H1 (cell line): Measurements from ENCODE around the gene PFKP. TPM values are rescaled to one million over a fixed set of nuclear protein-coding genes. Genes with fewer than 3 reads are reported as not detected.

Source experiments
- CTCF ChIA-PET: fragments of 300-600 bp; sonication (Branson Sonifier 250); formaldehyde crosslinking; loops from one replicate; lab custom pipeline; 2021; ENCODE audit not compliant: partially characterized antibody; lab: Charles Lee
- POLR2A ChIA-PET: fragments of 300-600 bp; sonication (Branson Sonifier 250); formaldehyde crosslinking; loops from one replicate; lab custom pipeline; 2021; ENCODE audit warnings: inconsistent platforms; ENCODE audit not compliant: partially characterized antibody; lab: Charles Lee
- DNase-seq, 2 experiments: peaks; one replicate each; pipeline versions ENCODE4 v3.0.0 to v3.0.0-alpha.2; 2010 to 2022; ENCODE audit warnings: low spot score in 2 of 2, low read depth in 1 of 2, mixed read lengths in 1 of 2
- FAIRE-seq: peaks from 2 replicates; lab custom pipeline; 2011; peaks lifted over from hg19 to GRCh38; lab: Jason Lieb, UNC
- H2AFZ ChIP-seq: 2 replicates; pipeline ENCODE4 v1.8.1; 2012; ENCODE audit warnings: low read length, inconsistent platforms
- H2AK5ac ChIP-seq: 2 replicates; pipeline ENCODE4 v1.6.1; 2013; ENCODE audit warnings: low read depth, low read length
- H2BK120ac ChIP-seq: replicated peaks from 2 replicates; pipeline ENCODE3; 2013; ENCODE audit warnings: low read depth, low read length, inconsistent platforms
- H2BK12ac ChIP-seq: 2 replicates; pipeline ENCODE4 v1.6.1; 2013; ENCODE audit warnings: low read depth, low read length
- H2BK15ac ChIP-seq: 2 replicates; pipeline ENCODE4 v1.6.1; 2013; ENCODE audit warnings: low read length
- H2BK20ac ChIP-seq: 2 replicates; pipeline ENCODE4 v1.6.1; 2013; ENCODE audit warnings: low read length
- H2BK5ac ChIP-seq: 2 replicates; pipeline ENCODE4 v1.6.1; 2013; ENCODE audit warnings: low read depth, low read length
- H3K14ac ChIP-seq: 2 replicates; pipeline ENCODE4 v1.6.1; 2013; ENCODE audit warnings: inconsistent platforms; ENCODE audit not compliant: insufficient read length
- H3K18ac ChIP-seq: 2 replicates; pipeline ENCODE4 v1.6.1; 2013; ENCODE audit warnings: low read length; ENCODE audit errors: extremely low read depth
- H3K23ac ChIP-seq: 2 replicates; pipeline ENCODE4 v1.6.1; 2013; ENCODE audit warnings: inconsistent platforms; ENCODE audit not compliant: insufficient read length
- H3K23me2 ChIP-seq: 2 replicates; pipeline ENCODE4 v1.6.1; 2013; ENCODE audit warnings: low read depth, low read length
- H3K27ac ChIP-seq: 2 replicates; pipeline ENCODE4 v1.6.1; 2011; ENCODE audit warnings: low read depth, low read length, inconsistent platforms
- H3K27me3 ChIP-seq, 4 experiments: replicated peaks in 1 of 4; 1 replicate in 1 of 4; 2 replicates in 3 of 4; pipeline versions ENCODE4 v1.6.1 to v1.8.1; 2011 to 2013; ENCODE audit warnings: low read length in 3 of 4, mild to moderate bottlenecking in 3 of 4, inconsistent platforms in 2 of 4, mixed read lengths in 2 of 4, moderate library complexity in 1 of 4; ENCODE audit not compliant: control insufficient read depth in 3 of 4, insufficient read depth in 3 of 4; ENCODE audit errors: extremely low read depth in 1 of 4
- H3K36me3 ChIP-seq, 4 experiments: 2 replicates each; pipeline versions ENCODE4 v1.6.1 to v1.8.1; 2011 to 2013; ENCODE audit warnings: mild to moderate bottlenecking in 4 of 4, low read length in 3 of 4, moderate library complexity in 2 of 4, control low read depth in 1 of 4, inconsistent platforms in 1 of 4; ENCODE audit not compliant: insufficient read depth in 4 of 4, control insufficient read depth in 2 of 4
- H3K4ac ChIP-seq: replicated peaks from 2 replicates; pipeline ENCODE3; 2013; ENCODE audit warnings: low read length, low read depth, mixed read lengths, inconsistent platforms; ENCODE audit not compliant: insufficient read length
- H3K4me1 ChIP-seq, 4 experiments: replicated peaks in 1 of 4; 1 replicate in 1 of 4; 2 replicates in 3 of 4; pipeline versions ENCODE4 v1.6.1 to v1.8.1; 2011 to 2013; ENCODE audit warnings: low read length in 3 of 4, inconsistent platforms in 2 of 4, mixed read lengths in 1 of 4; ENCODE audit not compliant: insufficient read depth in 4 of 4, control insufficient read depth in 3 of 4
- H3K4me2 ChIP-seq, 2 experiments: 2 replicates each; pipeline versions ENCODE4 v1.6.1 to v1.8.1; 2011 to 2013; ENCODE audit warnings: low read depth in 2 of 2, low read length in 2 of 2, control low read depth in 1 of 2, inconsistent platforms in 1 of 2, mild to moderate bottlenecking in 1 of 2; ENCODE audit not compliant: insufficient read depth in 1 of 2
- H3K4me3 ChIP-seq, 4 experiments: fragments of 200-600, 300-600 bp in 1 of 4; sonication (generic), shearing (Covaris generic), sonication (Bioruptor Twin) in 1 of 4; 2 replicates each; pipeline versions ENCODE4 v1.5.1 to v1.8.1; 2011 to 2016; ENCODE audit warnings: low read length in 4 of 4, low read depth in 3 of 4, control low read depth in 2 of 4, inconsistent platforms in 2 of 4, mild to moderate bottlenecking in 2 of 4, mixed read lengths in 1 of 4, moderate library complexity in 1 of 4; ENCODE audit not compliant: insufficient read depth in 2 of 4; ENCODE audit errors: extremely low read depth in 1 of 4
- H3K56ac ChIP-seq: replicated peaks from 2 replicates; pipeline ENCODE3; 2013; ENCODE audit warnings: low read depth, mild to moderate bottlenecking, mixed read lengths, low read length, inconsistent platforms; ENCODE audit not compliant: insufficient read length
- H3K79me1 ChIP-seq: 2 replicates; pipeline ENCODE4 v1.6.1; 2013; ENCODE audit warnings: low read depth, low read length, control low read depth
- H3K79me2 ChIP-seq, 2 experiments: 2 replicates each; pipeline versions ENCODE4 v1.6.1 to v1.8.1; 2012 to 2013; ENCODE audit warnings: low read length in 2 of 2, mild to moderate bottlenecking in 2 of 2, inconsistent platforms in 1 of 2; ENCODE audit not compliant: insufficient read depth in 2 of 2, control insufficient read depth in 1 of 2
- H3K9ac ChIP-seq, 4 experiments: replicated peaks in 1 of 4; 1 replicate in 1 of 4; 2 replicates in 3 of 4; pipeline versions ENCODE4 v1.6.1 to v1.8.1; 2011 to 2013; ENCODE audit warnings: low read depth in 3 of 4, low read length in 3 of 4, control low read depth in 2 of 4, mild to moderate bottlenecking in 2 of 4, moderate library complexity in 2 of 4, inconsistent platforms in 1 of 4; ENCODE audit errors: extremely low read depth in 1 of 4
- H3K9me3 ChIP-seq, 2 experiments: 2 replicates each; pipeline versions ENCODE4 v1.6.1 to v1.8.1; 2012 to 2013; ENCODE audit warnings: mild to moderate bottlenecking in 2 of 2, moderate library complexity in 2 of 2, control low read depth in 1 of 2, inconsistent platforms in 1 of 2, low read depth in 1 of 2, low read length in 1 of 2, mixed read lengths in 1 of 2; ENCODE audit not compliant: insufficient read depth in 2 of 2
- H4K20me1 ChIP-seq, 2 experiments: replicated peaks in 1 of 2; 2 replicates each; pipeline versions ENCODE3 to v1.8.1; 2011 to 2013; ENCODE audit warnings: inconsistent platforms in 2 of 2, low read length in 2 of 2, mild to moderate bottlenecking in 1 of 2; ENCODE audit not compliant: insufficient read depth in 2 of 2, control insufficient read depth in 1 of 2
- H4K5ac ChIP-seq: 2 replicates; pipeline ENCODE4 v1.6.1; 2013; ENCODE audit warnings: low read length, low read depth, mixed read lengths, inconsistent platforms; ENCODE audit not compliant: insufficient read length
- H4K8ac ChIP-seq: 2 replicates; pipeline ENCODE4 v1.8.0; 2013; ENCODE audit warnings: mild to moderate bottlenecking, moderate library complexity, low read length, inconsistent platforms; ENCODE audit not compliant: insufficient read depth; ENCODE audit errors: extremely low read depth
- H4K91ac ChIP-seq: replicated peaks from 2 replicates; pipeline ENCODE3; 2013; ENCODE audit warnings: low read length, mixed read lengths, inconsistent platforms; ENCODE audit not compliant: insufficient read length
- ASH2L ChIP-seq: fragments of 200-600, 300-600 bp; sonication (generic); IDR thresholded peaks from one replicate; pipeline ENCODE4 v1.7.1; 2017; ENCODE audit warnings: low read length
- EZH2 ChIP-seq: fragments of 200-600 bp; sonication (generic); IDR thresholded peaks from 2 replicates; pipeline ENCODE4 v1.7.1; 2012; ENCODE audit warnings: low read depth, mild to moderate bottlenecking, moderate library complexity, low read length, inconsistent platforms; ENCODE audit not compliant: severe bottlenecking
- MAFK ChIP-seq: IDR thresholded peaks from 2 replicates; pipeline ENCODE4 v1.6.1; 2012; ENCODE audit warnings: low read depth, mild to moderate bottlenecking, improper control_type of control experiment, low read length
- SIRT6 ChIP-seq: IDR thresholded peaks from one replicate; pipeline ENCODE4 v1.7.1; 2012; ENCODE audit warnings: low read length, inconsistent platforms
- TAF7 ChIP-seq: optimal IDR thresholded peaks from 2 replicates; pipeline ENCODE3; 2011; ENCODE audit warnings: low read depth, mild to moderate bottlenecking, inconsistent platforms, low read length, moderate library complexity, borderline replicate concordance
- TEAD4 ChIP-seq: IDR thresholded peaks from 2 replicates; pipeline ENCODE4 v1.6.1; 2012; ENCODE audit warnings: low read depth, low read length, inconsistent platforms, mixed read lengths
- WGBS, 2 experiments: shearing (Covaris generic) in 1 of 2; methylation state at CpG; one replicate each; pipeline versions ENCODE4 v1.1.6 to v1.1.7; 2013 to 2015; ENCODE audit warnings: low lambda C conversion rate in 2 of 2, mixed read lengths in 2 of 2, inconsistent platforms in 1 of 2, low coverage in 1 of 2, missing lambda C conversion rate in 1 of 2; ENCODE audit not compliant: insufficient replicate concordance in 2 of 2, insufficient coverage in 1 of 2, insufficient read length in 1 of 2; ENCODE audit errors: extremely low coverage in 1 of 2, missing lambda C conversion rate in 1 of 2; 5-methylcytosine and 5-hydroxymethylcytosine counted together
- polyA plus RNA-seq, 7 experiments: library from polyadenylated mRNA; depleted of rRNA in 3 of 7; stranded (reverse) in 5 of 7; unstranded in 2 of 7; fragments of >200 nt in 5 of 7; fragments of 200-250 nt in 2 of 7; gene quantifications; 1 replicate in 5 of 7; 2 replicates in 1 of 7; 4 replicates in 1 of 7; pipeline versions ENCODE4 v1.2.1 to v1.2.3, GENCODE V29; 2011 to 2013; ENCODE audit warnings: missing spikeins in 2 of 7, mixed read lengths in 2 of 7
- total RNA-seq: library from RNA; stranded (reverse); fragmentation: NEBNext Ultra II Directional; extraction: Animal tissue kit (Norgen Biotek cat#: 25700); gene quantifications from 2 replicates; pipeline ENCODE4 v1.2.1, GENCODE V29; 2021

The PFKP gene
- total and polyA plus RNA-seq, 2 of the 8 experiments (the other 6 are each of a cell fraction or from before 2014, with no cell fraction given), result 51.2 to 128 TPM

GRCh38 chr10:3178042-3178441 lies 110.7 kb downstream of the PFKP start:
- Histone ChIP-seq H3K56ac (no peak overlapping the region), H3K9me3 (no peaks in the 10 kb centered on the region), H3K79me2 (no peaks in the 10 kb centered on the region), H3K9ac (no peak overlapping the region), H3K23me2 (peaks cover 2% of the 10 kb centered on the region; the same call in 1 of the 2 replicates), H3K4ac (no peak overlapping the region), H4K5ac (no peak overlapping the region), H3K27ac (no peak overlapping the region), H3K18ac (no peak overlapping the region), H2BK12ac (no peak overlapping the region), H4K8ac (no peak overlapping the region), H2AFZ (no peak overlapping the region), H3K36me3 (no peaks in the 10 kb centered on the region), H4K91ac (no peak overlapping the region), H2BK120ac (no peak overlapping the region), H3K4me1 (peaks cover 0 to 4% (median 4%) of the 10 kb centered on the region in 4 experiments; a peak in 5 of 7 replicates), H2BK5ac (no peak overlapping the region), H3K14ac (no peak overlapping the region), H3K23ac (no peak overlapping the region), H3K27me3 (no peaks in the 10 kb centered on the region), H2BK15ac (no peak overlapping the region), H3K4me2 (no peak overlapping the region), H3K4me3 (no peak overlapping the region), H2AK5ac (no peak overlapping the region)
- ChIA-PET CTCF (no interaction called here), POLR2A (no interaction called here)
- DNase-seq (no peak), FAIRE-seq (no peak)
- 91% methylated on average over 5 of the region's 5 CpGs; no CpG with 5 or more reads in 1 of the 2 experiments for WGBS, 2 experiments
- TF ChIP-seq ASH2L, result no peak
- no peak for TF ChIP-seq TEAD4
- TF ChIP-seq TAF7, result no peak
- TF ChIP-seq MAFK, result no peak
- TF ChIP-seq EZH2, result no peak
- TF ChIP-seq SIRT6, result no peak
- TF ChIP-seq, all 59 proteins: peak for 0
- Histone ChIP-seq H2BK20ac (no peak overlapping the region), H4K20me1 (no peaks in the 10 kb centered on the region), H3K79me1 (no peaks in the 10 kb centered on the region)
